ENCODE measurements around the gene TSPY8.
"Not testable (repeated sequence)": the region's sequence is repeated elsewhere in the genome, so short reads cannot be mapped to it uniquely, and the experiment has no call there.

DNA sequence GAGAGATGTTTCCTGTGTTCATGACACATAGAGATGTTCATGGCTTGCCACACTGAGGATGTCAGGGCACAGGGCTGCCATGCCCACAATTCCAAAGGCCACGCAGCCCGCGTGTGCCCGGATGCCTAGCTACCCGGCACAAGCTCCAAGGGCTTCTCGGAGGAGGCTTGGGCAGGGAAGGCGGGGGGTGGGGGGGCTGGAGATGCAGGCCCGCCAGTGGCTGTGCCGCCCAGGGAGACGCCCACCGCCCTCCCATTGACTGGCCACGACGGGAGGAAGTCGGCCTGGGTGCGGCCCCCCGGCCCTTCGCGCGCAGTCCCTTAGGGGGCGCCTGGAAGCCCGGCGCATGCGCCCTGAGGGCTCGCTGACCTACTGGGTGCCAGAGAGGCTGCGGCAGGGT is at the start of gene TSPY8:
- TF ChIP-seq TAF1 (IDR thresholded peaks at IDR 0.05; ENCODE audit: borderline replicate concordance, insufficient read depth, low read length); REST (IDR thresholded peaks at IDR 0.05; ENCODE audit: insufficient read depth in 1 of 2, low read depth in 2 of 2, low read length in 2 of 2); POLR2AphosphoS5 (IDR thresholded peaks at IDR 0.05; ENCODE audit: low read depth, low read length): not testable (repeated sequence)
